ENCODE results near the gene MRPS11. TPM values are rescaled to one million over a fixed set of nuclear protein-coding genes. Genes with fewer than 3 reads are reported as not detected.

The MRPS11 gene
- total RNA-seq, 1 experiment from 2014 or later: 47.4 TPM

DNA sequence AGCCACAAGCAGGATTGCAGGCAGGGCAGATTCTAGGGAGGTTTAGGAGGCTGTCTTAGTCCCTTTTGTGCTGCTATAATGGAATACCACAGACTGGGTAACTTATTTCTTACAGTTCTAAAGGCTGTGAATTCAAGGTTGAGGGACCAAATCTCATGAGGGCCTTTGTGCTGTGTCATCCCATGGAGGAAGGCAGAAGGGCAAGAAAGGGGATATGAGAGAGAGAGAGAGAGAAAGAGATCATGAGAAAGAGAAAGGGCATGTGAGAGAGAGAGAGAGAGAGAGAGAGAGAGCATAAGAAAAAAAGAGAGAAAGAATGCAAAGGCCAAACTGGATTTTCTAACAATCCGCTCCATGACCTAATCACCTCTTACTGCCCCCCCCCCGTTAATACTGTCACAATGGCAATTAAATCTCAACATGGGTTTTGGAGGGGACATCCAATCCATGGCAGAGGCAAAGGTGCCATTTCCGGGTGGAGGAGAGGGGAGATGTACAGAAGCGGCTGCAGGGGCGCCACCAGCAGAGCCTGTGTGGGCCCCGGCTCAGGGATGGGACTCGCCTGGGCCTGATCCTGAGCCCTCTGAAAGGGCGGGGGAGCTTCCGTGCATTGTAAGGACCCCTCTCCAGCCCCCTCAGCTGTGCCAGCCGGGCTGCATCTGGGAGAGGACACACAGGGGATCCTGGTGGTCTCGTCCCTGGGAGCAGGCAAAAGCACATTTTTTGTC, 20.5 kb downstream of the MRPS11 start:
- Histone ChIP-seq H3K9me3 (ENCODE audit: control insufficient read depth in 1 of 2, insufficient read depth in 1 of 2, low read depth in 1 of 2, low read length in 2 of 2) (no peaks in the 10 kb centered on the region), H3K4me3 (replicated peaks in 1 of 2; ENCODE audit: low read depth in 1 of 2, low read length in 2 of 2) (no peak overlapping the region), H2AFZ (ENCODE audit: low read depth, low read length, poor library complexity, severe bottlenecking) (no peak overlapping the region), H3K9ac (ENCODE audit: low read length) (no peak overlapping the region), H4K20me1 (ENCODE audit: insufficient read depth) (no peaks in the 10 kb centered on the region), H3K79me2 (ENCODE audit: insufficient read depth, low read length) (no peaks in the 10 kb centered on the region), H3K27ac (ENCODE audit: low read depth, low read length) (no peak overlapping the region), H3K36me3 (ENCODE audit: control insufficient read depth in 1 of 2, insufficient read depth in 2 of 2, low read length in 2 of 2) (no peaks in the 10 kb centered on the region), H3K27me3 (ENCODE audit: insufficient read depth, low read length) (no peaks in the 10 kb centered on the region), H3K4me1 (ENCODE audit: control insufficient read depth in 1 of 2, insufficient read depth in 2 of 2, low read length in 2 of 2) (peaks cover 0 to 8% of the 10 kb centered on the region in 2 experiments; a peak in 2 of 4 replicates), H3K4me2 (ENCODE audit: low read length) (peak overlapping the region; percentile 31; the same call in 1 of the 2 replicates), H3K9me2 (ENCODE audit: insufficient read depth) (no peaks in the 10 kb centered on the region)
- no peak for ATAC-seq
- CTCF ChIA-PET: no interaction called here
- POLR2A ChIA-PET: no interaction called here
- RAD21 ChIA-PET (ENCODE audit: low non-redundant PET in 1 of 2, low total read pairs in 2 of 2, uncharacterized antibody in 2 of 2, unreplicated experiment in 2 of 2): no interaction called here
- TF ChIP-seq TCF7L2 (IDR thresholded peaks at IDR 0.05; ENCODE audit: borderline replicate concordance, extremely low read depth, insufficient read depth, insufficient read length): no peak
- TF ChIP-seq POLR2AphosphoS5 (IDR thresholded peaks at IDR 0.05; ENCODE audit: low read depth, low read length): no peak
- no peak for TF ChIP-seq EGR1 (IDR thresholded peaks at IDR 0.05; ENCODE audit: low read depth)
- no peak for TF ChIP-seq EZH2 (IDR thresholded peaks at IDR 0.05)
- TF ChIP-seq SIN3A (IDR thresholded peaks at IDR 0.05; ENCODE audit: low read depth): no peak
- TF ChIP-seq, protein P1, sequence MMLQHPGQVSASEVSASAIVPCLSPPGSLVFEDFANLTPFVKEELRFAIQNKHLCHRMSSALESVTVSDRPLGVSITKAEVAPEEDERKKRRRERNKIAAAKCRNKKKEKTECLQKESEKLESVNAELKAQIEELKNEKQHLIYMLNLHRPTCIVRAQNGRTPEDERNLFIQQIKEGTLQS (IDR thresholded peaks at IDR 0.05): no peak
- no peak for TF ChIP-seq ZNF274 (IDR thresholded peaks at IDR 0.05; ENCODE audit: low read depth, low read length)
- no peak for TF ChIP-seq POLR2A (IDR thresholded peaks at IDR 0.05; ENCODE audit: borderline replicate concordance, extremely low read depth, insufficient read depth, insufficient read length)
- no peak for TF ChIP-seq RAD21 (IDR thresholded peaks at IDR 0.05; ENCODE audit: low read depth)
- DNase-seq (ENCODE audit: low read depth, low spot score): no peak
- no TSS peak for BruUV-seq (replicated peaks)
- intact Hi-C loops (cut with micrococcal nuclease): no loop called here

DNA sequence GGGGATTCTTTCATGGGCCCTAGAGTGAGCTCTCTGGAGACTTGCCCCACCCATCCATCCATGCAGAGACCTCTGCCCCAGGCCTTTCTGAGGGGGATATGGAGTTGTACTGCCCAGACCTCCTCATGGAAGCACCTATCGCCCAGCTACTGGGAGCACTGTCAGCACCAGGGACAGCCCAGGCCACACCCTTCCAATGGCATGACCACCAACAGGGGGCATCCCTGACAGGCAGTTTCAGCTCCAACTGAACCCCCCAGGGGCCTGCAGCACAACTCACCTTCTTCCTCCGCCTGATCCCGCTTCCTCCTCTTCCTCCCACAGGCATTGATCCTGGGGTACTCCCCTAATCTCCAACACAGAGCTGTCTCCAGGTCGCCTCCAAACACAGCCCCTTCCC, 21.8 kb downstream of the MRPS11 start:
- 0 out of 2 replicates have a peak, but pooled peaks have one; percentile 46 for ATAC-seq
- Histone ChIP-seq H3K9me2 (ENCODE audit: insufficient read depth) (no peaks in the 10 kb centered on the region), H4K20me1 (ENCODE audit: insufficient read depth) (no peaks in the 10 kb centered on the region), H2AFZ (ENCODE audit: low read depth, low read length, poor library complexity, severe bottlenecking) (no peak overlapping the region), H3K4me3 (replicated peaks in 1 of 2; ENCODE audit: low read depth in 1 of 2, low read length in 2 of 2) (no peak overlapping the region), H3K36me3 (ENCODE audit: control insufficient read depth in 1 of 2, insufficient read depth in 2 of 2, low read length in 2 of 2) (no peaks in the 10 kb centered on the region), H3K27ac (ENCODE audit: low read depth, low read length) (no peak overlapping the region), H3K79me2 (ENCODE audit: insufficient read depth, low read length) (no peaks in the 10 kb centered on the region), H3K4me1 (ENCODE audit: control insufficient read depth in 1 of 2, insufficient read depth in 2 of 2, low read length in 2 of 2) (peaks cover 0 to 8% of the 10 kb centered on the region in 2 experiments; a peak in 2 of 4 replicates), H3K9me3 (ENCODE audit: control insufficient read depth in 1 of 2, insufficient read depth in 1 of 2, low read depth in 1 of 2, low read length in 2 of 2) (no peaks in the 10 kb centered on the region), H3K9ac (ENCODE audit: low read length) (no peak overlapping the region), H3K27me3 (ENCODE audit: insufficient read depth, low read length) (no peaks in the 10 kb centered on the region), H3K4me2 (ENCODE audit: low read length) (no peak overlapping the region)
- TF ChIP-seq, protein P2, sequence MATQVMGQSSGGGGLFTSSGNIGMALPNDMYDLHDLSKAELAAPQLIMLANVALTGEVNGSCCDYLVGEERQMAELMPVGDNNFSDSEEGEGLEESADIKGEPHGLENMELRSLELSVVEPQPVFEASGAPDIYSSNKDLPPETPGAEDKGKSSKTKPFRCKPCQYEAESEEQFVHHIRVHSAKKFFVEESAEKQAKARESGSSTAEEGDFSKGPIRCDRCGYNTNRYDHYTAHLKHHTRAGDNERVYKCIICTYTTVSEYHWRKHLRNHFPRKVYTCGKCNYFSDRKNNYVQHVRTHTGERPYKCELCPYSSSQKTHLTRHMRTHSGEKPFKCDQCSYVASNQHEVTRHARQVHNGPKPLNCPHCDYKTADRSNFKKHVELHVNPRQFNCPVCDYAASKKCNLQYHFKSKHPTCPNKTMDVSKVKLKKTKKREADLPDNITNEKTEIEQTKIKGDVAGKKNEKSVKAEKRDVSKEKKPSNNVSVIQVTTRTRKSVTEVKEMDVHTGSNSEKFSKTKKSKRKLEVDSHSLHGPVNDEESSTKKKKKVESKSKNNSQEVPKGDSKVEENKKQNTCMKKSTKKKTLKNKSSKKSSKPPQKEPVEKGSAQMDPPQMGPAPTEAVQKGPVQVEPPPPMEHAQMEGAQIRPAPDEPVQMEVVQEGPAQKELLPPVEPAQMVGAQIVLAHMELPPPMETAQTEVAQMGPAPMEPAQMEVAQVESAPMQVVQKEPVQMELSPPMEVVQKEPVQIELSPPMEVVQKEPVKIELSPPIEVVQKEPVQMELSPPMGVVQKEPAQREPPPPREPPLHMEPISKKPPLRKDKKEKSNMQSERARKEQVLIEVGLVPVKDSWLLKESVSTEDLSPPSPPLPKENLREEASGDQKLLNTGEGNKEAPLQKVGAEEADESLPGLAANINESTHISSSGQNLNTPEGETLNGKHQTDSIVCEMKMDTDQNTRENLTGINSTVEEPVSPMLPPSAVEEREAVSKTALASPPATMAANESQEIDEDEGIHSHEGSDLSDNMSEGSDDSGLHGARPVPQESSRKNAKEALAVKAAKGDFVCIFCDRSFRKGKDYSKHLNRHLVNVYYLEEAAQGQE (IDR thresholded peaks at IDR 0.05; ENCODE audit: low read depth): peak; percentile 44
- TF ChIP-seq YY1 (IDR thresholded peaks at IDR 0.05; ENCODE audit: extremely low read depth, insufficient replicate concordance, low read depth, low read length): no peak
- TF ChIP-seq, protein P3, sequence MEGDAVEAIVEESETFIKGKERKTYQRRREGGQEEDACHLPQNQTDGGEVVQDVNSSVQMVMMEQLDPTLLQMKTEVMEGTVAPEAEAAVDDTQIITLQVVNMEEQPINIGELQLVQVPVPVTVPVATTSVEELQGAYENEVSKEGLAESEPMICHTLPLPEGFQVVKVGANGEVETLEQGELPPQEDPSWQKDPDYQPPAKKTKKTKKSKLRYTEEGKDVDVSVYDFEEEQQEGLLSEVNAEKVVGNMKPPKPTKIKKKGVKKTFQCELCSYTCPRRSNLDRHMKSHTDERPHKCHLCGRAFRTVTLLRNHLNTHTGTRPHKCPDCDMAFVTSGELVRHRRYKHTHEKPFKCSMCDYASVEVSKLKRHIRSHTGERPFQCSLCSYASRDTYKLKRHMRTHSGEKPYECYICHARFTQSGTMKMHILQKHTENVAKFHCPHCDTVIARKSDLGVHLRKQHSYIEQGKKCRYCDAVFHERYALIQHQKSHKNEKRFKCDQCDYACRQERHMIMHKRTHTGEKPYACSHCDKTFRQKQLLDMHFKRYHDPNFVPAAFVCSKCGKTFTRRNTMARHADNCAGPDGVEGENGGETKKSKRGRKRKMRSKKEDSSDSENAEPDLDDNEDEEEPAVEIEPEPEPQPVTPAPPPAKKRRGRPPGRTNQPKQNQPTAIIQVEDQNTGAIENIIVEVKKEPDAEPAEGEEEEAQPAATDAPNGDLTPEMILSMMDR (IDR thresholded peaks at IDR 0.05 in 2 of 3, conservative IDR thresholded peaks at IDR 0.05 in 1 of 3; ENCODE audit: borderline replicate concordance in 1 of 3, insufficient read depth in 1 of 3, low read depth in 2 of 3, low read length in 2 of 3): peak in 2 of 3 experiments; percentile 21 to 23; a peak in 3 of 6 replicates
- CTCF ChIA-PET: no interaction called here
- BruUV-seq (replicated peaks): no TSS peak
- intact Hi-C loops (cut with micrococcal nuclease): no loop called here
- RAD21 ChIA-PET (ENCODE audit: low non-redundant PET in 1 of 2, low total read pairs in 2 of 2, uncharacterized antibody in 2 of 2, unreplicated experiment in 2 of 2): no interaction called here
- POLR2A ChIA-PET: no interaction called here
- no peak for DNase-seq (ENCODE audit: low read depth, low spot score)

Data from HCT116 (cell line).